Ovary (tissue), 9 donors: ENCODE measurements around the gene FAR2. TPM values are rescaled to one million over a fixed set of nuclear protein-coding genes. Genes with fewer than 3 reads are reported as not detected.

Experiments used
- DNase-seq, 5 donors: peaks; one replicate each; pipeline ENCODE4 v3.0.0-alpha.2; 2019 to 2020
- H3K27ac ChIP-seq, 2 donors: fragments of 200-600 bp; one replicate each; pipeline versions ENCODE4 v1.5.1 to v1.8.0; 2019 to 2022
- H3K27me3 ChIP-seq: fragments of 200-600 bp; one replicate; pipeline ENCODE4 v1.8.0; 2022
- H3K36me3 ChIP-seq: fragments of 200-600 bp; sonication (generic); one replicate; pipeline ENCODE4 v1.5.1; 2019
- H3K4me1 ChIP-seq: one replicate; pipeline ENCODE4 v1.8.1; 2013; ENCODE audit warnings: mild to moderate bottlenecking, moderate library complexity; ENCODE audit not compliant: insufficient read depth
- H3K4me3 ChIP-seq: fragments of 200-600 bp; sonication (generic); one replicate; pipeline ENCODE4 v1.5.1; 2017
- H3K9me3 ChIP-seq, 2 donors: fragments of 200-600 bp in 1 of 2; sonication (generic) in 1 of 2; one replicate each; pipeline versions ENCODE4 v1.5.1 to v1.8.1; 2013 to 2019; ENCODE audit warnings: mild to moderate bottlenecking in 1 of 2, moderate library complexity in 1 of 2
- EP300 ChIP-seq: sonication (generic); formaldehyde crosslinking; IDR thresholded peaks from one replicate; pipeline ENCODE4 v1.6.1; 2017; ENCODE audit warnings: antibody characterized with exemption
- POLR2A ChIP-seq: fragments of 450-650 bp; IDR thresholded peaks from one replicate; pipeline ENCODE4 v1.6.1; 2017; ENCODE audit warnings: antibody characterized with exemption, mild to moderate bottlenecking, moderate library complexity
- WGBS, 3 donors: extraction: QIAGEN DNeasy Blood & Tissue Kit in 1 of 3; methylation state at CpG; one replicate each; pipeline versions ENCODE4 v1.1.5 to v1.1.7; 2013 to 2017; 5-methylcytosine and 5-hydroxymethylcytosine counted together
- intact Hi-C, 4 donors: fragments of 100-400 bp; cut with DNase I; formaldehyde crosslinking; loops; one replicate each; pipeline versions ENCODE4 v1.11.0 to v1.15.1; 2022 to 2023
- polyA plus RNA-seq, 2 donors: library from polyadenylated mRNA; stranded (reverse); fragments of 200-250 nt in 1 of 2; fragments of 350-450 nt in 1 of 2; fragmentation: Illumina TruSeq in 1 of 2; extraction: RNeasy Lipid Tissue Mini Kit (QIAGEN cat#74804) in 1 of 2; gene quantifications; one replicate each; pipeline ENCODE4 v1.2.3, GENCODE V29; 2013 to 2014
- total RNA-seq, 7 donors: library from RNA; depleted of rRNA in 2 of 7; stranded (reverse); fragments of >200 nt in 2 of 7; fragmentation: NEBNext Ultra II Directional in 3 of 7; extraction: Animal tissue kit (Norgen Biotek cat#: 25700) in 3 of 7; gene quantifications; one replicate each; pipeline versions ENCODE4 v1.1.0 to v1.2.4, GENCODE V29; 2016 to 2023
- TF ChIP-seq, protein P1 (sequence below), 3 donors: fragments of 450-650 bp in 2 of 3; fragments of 200-600 bp in 1 of 3; IDR thresholded peaks; one replicate each; pipeline versions ENCODE4 v1.5.1 to v1.8.0; 2016 to 2022; ENCODE audit warnings: antibody characterized with exemption in 3 of 3, mild to moderate bottlenecking in 1 of 3
- donor health status: DM: no; HTN: no; CAD: no; lungs with moderate emphysema.
- donor health status: DM: no; HTN: no; CAD: no.
- donor health status: Bipolar disorder and iron deficiency.
- donor health status: DM: yes; HTN: yes; CAD: no.
- donor health status: DM: no; HTN: no; CAD: no.
- donor health status: DM: yes; HTN: yes; CAD: no.

The FAR2 gene
- total and polyA plus RNA-seq, 9 donors = 0.41 to 5.3 (median 1.5) TPM

GRCh38 chr12:29316752-29317151 is 167.7 kb downstream of the FAR2 start:
- H3K4me1 ChIP-seq = no peaks in the 10 kb centered on the region
- no peak for DNase-seq
- WGBS, 3 donors = 35 to 53% (median 50%) methylated on average over 4 of the region's 4 CpGs
- no peak overlapping the region for H3K27ac ChIP-seq
- no peaks in the 10 kb centered on the region for H3K36me3 ChIP-seq
- TF ChIP-seq, protein P1, sequence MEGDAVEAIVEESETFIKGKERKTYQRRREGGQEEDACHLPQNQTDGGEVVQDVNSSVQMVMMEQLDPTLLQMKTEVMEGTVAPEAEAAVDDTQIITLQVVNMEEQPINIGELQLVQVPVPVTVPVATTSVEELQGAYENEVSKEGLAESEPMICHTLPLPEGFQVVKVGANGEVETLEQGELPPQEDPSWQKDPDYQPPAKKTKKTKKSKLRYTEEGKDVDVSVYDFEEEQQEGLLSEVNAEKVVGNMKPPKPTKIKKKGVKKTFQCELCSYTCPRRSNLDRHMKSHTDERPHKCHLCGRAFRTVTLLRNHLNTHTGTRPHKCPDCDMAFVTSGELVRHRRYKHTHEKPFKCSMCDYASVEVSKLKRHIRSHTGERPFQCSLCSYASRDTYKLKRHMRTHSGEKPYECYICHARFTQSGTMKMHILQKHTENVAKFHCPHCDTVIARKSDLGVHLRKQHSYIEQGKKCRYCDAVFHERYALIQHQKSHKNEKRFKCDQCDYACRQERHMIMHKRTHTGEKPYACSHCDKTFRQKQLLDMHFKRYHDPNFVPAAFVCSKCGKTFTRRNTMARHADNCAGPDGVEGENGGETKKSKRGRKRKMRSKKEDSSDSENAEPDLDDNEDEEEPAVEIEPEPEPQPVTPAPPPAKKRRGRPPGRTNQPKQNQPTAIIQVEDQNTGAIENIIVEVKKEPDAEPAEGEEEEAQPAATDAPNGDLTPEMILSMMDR (IDR thresholded peaks at IDR 0.05) = no peak
- TF ChIP-seq EP300 (no peak), POLR2A (no peak)
- H3K4me3 ChIP-seq = no peak overlapping the region
- intact Hi-C loops = no loop called here
- no peaks in the 10 kb centered on the region for H3K27me3 ChIP-seq
- no peaks in the 10 kb centered on the region for H3K9me3 ChIP-seq

DNA sequence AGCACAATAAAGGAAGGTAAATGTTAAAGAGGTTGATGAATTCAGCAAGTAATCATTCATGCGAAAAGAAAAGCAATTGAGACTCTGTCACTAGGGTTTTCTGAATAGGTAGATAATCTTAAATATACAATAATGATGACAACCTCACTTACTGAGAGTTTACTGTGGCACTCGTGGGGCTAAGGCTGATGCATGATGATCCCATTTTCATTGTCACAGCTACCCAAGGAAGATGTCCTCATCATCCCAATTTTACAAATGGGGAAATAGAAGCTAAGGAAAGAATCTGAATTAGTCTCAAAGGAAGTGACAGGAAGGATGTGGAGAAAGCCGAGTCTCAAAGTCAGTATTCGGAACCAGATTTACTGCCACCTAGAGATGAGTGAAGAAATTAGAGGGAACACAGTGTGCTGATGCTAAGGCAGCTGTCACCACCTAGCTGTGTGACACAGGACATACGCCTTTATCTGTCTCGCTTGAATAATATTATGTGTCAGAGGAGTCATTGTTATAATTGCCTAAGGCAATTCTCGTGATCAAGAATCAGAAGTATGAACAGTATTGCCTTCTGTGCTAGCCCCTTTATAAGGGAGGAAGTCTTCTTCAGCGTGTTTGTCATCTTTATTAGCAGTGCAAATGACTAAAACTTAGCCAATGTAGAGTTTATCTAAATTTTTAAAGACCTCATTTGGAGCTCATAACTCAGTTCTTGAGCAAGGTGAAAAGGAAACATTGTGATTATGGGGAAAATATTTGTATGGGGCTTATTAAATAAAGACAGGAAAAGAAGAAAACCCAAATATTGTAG is 168.7 kb downstream of the FAR2 start:
- TF ChIP-seq EP300 (no peak), POLR2A (no peak)
- TF ChIP-seq, protein P1 (IDR thresholded peaks at IDR 0.05) = no peak
- no peaks in the 10 kb centered on the region for H3K36me3 ChIP-seq
- DNase-seq = no peak
- H3K9me3 ChIP-seq = peaks cover 0 to 1% of the 10 kb centered on the region in 2 donors
- intact Hi-C loops = no loop called here
- no peaks in the 10 kb centered on the region for H3K4me1 ChIP-seq
- H3K27me3 ChIP-seq = no peaks in the 10 kb centered on the region
- 51 to 55% (median 53%) methylated on average over 8 of the region's 8 CpGs for WGBS, 3 donors
- no peak overlapping the region for H3K4me3 ChIP-seq
- no peak overlapping the region for H3K27ac ChIP-seq

GRCh38 chr12:29320295-29321085 is 171.4 kb downstream of the FAR2 start:
- no peak for DNase-seq
- intact Hi-C loops = no loop called here
- 81 to 88% (median 84%) methylated on average over 2 of the region's 2 CpGs for WGBS, 3 donors
- no peak overlapping the region for H3K27ac ChIP-seq
- TF ChIP-seq EP300 = no peak
- TF ChIP-seq, protein P1 (IDR thresholded peaks at IDR 0.05) = no peak
- no peak for TF ChIP-seq POLR2A
- no peak overlapping the region for H3K4me3 ChIP-seq
- no peaks in the 10 kb centered on the region for H3K36me3 ChIP-seq
- H3K9me3 ChIP-seq = peaks cover 0 to 3% of the 10 kb centered on the region in 2 donors
- no peaks in the 10 kb centered on the region for H3K4me1 ChIP-seq
- H3K27me3 ChIP-seq = no peaks in the 10 kb centered on the region

- intact Hi-C loops = no loop called here
- DNase-seq = no peak
- Histone ChIP-seq H3K27me3 (no peaks in the 10 kb centered on the region), H3K9me3 (peaks cover 0 to 3% of the 10 kb centered on the region in 2 donors), H3K36me3 (no peaks in the 10 kb centered on the region), H3K27ac (no peak overlapping the region), H3K4me1 (no peaks in the 10 kb centered on the region), H3K4me3 (no peak overlapping the region)
- no peak for TF ChIP-seq EP300
- TF ChIP-seq, protein P1 (IDR thresholded peaks at IDR 0.05) = no peak
- no peak for TF ChIP-seq POLR2A
- 93 to 95% (median 93%) methylated on average over 3 of the region's 3 CpGs for WGBS, 3 donors
These were observed 173.1 kb downstream of the FAR2 start for GRCh38 chr12:29322157-29322556.
